GM23338 (cell line): ENCODE results near the gene ABCA6. TPM values are rescaled to one million over a fixed set of nuclear protein-coding genes. Genes with fewer than 3 reads are reported as not detected.

Source experiments
- ATAC-seq: fragments of 200-7000 bp; cut with Tn5 transposase; 3 replicates; pipeline ENCODE4 v1.9.1; 2020
- DNase-seq: peaks from one replicate; pipeline ENCODE4 v3.0.0-alpha.2; 2015; ENCODE audit warnings: low spot score
- H2AFZ ChIP-seq: fragments of 200-600 bp; sonication (generic); 2 replicates; pipeline ENCODE4 v1.8.0; 2016; ENCODE audit warnings: antibody characterized with exemption, mild to moderate bottlenecking, moderate library complexity
- H3F3A ChIP-seq: fragments of 200-600 bp; sonication (generic); replicated peaks from 2 replicates; pipeline ENCODE4 v1.8.0; 2017; ENCODE audit warnings: antibody characterized with exemption, mixed run types, low read depth
- H3K27ac ChIP-seq: fragments of 200-600 bp; sonication (generic); 2 replicates; pipeline ENCODE4 v1.6.1; 2016; ENCODE audit warnings: low read depth
- H3K27me3 ChIP-seq: fragments of 200-600 bp; sonication (generic); 2 replicates; pipeline ENCODE4 v1.8.0; 2016; ENCODE audit warnings: mild to moderate bottlenecking, mixed run types, moderate library complexity; ENCODE audit not compliant: insufficient read depth
- H3K36me3 ChIP-seq: fragments of 200-600 bp; sonication (generic); 2 replicates; pipeline ENCODE4 v1.8.0; 2016; ENCODE audit warnings: mild to moderate bottlenecking; ENCODE audit not compliant: insufficient read depth
- H3K4me1 ChIP-seq: fragments of 200-600 bp; sonication (generic); 2 replicates; pipeline ENCODE4 v1.8.0; 2016; ENCODE audit warnings: mild to moderate bottlenecking, moderate library complexity; ENCODE audit not compliant: insufficient read depth
- H3K4me2 ChIP-seq: fragments of 200-600 bp; sonication (generic); 2 replicates; pipeline ENCODE4 v1.7.1; 2017; ENCODE audit warnings: mixed run types
- H3K4me3 ChIP-seq: fragments of 200-600 bp; sonication (generic); 2 replicates; pipeline ENCODE4 v1.6.1; 2016; ENCODE audit warnings: mixed run types
- H3K79me2 ChIP-seq: fragments of 200-600 bp; sonication (generic); replicated peaks from 2 replicates; pipeline ENCODE4 v1.8.0; 2017; ENCODE audit warnings: mild to moderate bottlenecking; ENCODE audit not compliant: insufficient read depth
- H3K9me2 ChIP-seq: fragments of 200-600 bp; sonication (generic); 2 replicates; pipeline ENCODE4 v1.8.0; 2017; ENCODE audit not compliant: insufficient read depth
- H4K20me1 ChIP-seq: fragments of 200-600 bp; sonication (generic); replicated peaks from 2 replicates; pipeline ENCODE4 v1.8.0; 2017; ENCODE audit warnings: mild to moderate bottlenecking; ENCODE audit not compliant: insufficient read depth
- H3K27ac Mint-ChIP-seq: 2 replicates; pipeline ENCODE4 v1.8.0; 2020; ENCODE audit warnings: inconsistent platforms, mild to moderate bottlenecking, moderate library complexity, mixed read lengths
- H3K27me3 Mint-ChIP-seq: 3 replicates; pipeline ENCODE4 v1.8.0; 2022; ENCODE audit warnings: low read depth, mild to moderate bottlenecking, moderate library complexity, mixed read lengths, inconsistent platforms; ENCODE audit not compliant: insufficient read depth, poor library complexity
- H3K36me3 Mint-ChIP-seq: 3 replicates; pipeline ENCODE4 v1.8.0; 2021; ENCODE audit warnings: low read depth, mild to moderate bottlenecking, inconsistent platforms, moderate library complexity, mixed read lengths
- H3K4me1 Mint-ChIP-seq: 3 replicates; pipeline ENCODE4 v1.8.0; 2020; ENCODE audit warnings: mild to moderate bottlenecking, inconsistent platforms, mixed read lengths
- H3K4me3 Mint-ChIP-seq: 3 replicates; pipeline ENCODE4 v1.8.0; 2021; ENCODE audit warnings: moderate library complexity, mild to moderate bottlenecking, inconsistent platforms, mixed read lengths
- H3K9me3 Mint-ChIP-seq: 3 replicates; pipeline ENCODE4 v1.8.0; 2020; ENCODE audit warnings: moderate library complexity, mild to moderate bottlenecking, inconsistent platforms, mixed read lengths
- CREB1 ChIP-seq: fragments of 250-450 bp; sonication (Bioruptor Pico); IDR thresholded peaks from 2 replicates; pipeline ENCODE4 v1.5.0; 2020; ENCODE audit warnings: low read depth, mild to moderate bottlenecking, moderate library complexity
- CTCF ChIP-seq, 2 experiments: fragments of 200-600 bp in 1 of 2; sonication (generic) in 1 of 2; conservative IDR thresholded peaks; 2 replicates each; pipeline versions ENCODE4 v1.5.1 to v1.6.1; 2016 to 2017; ENCODE audit warnings: antibody characterized with exemption in 2 of 2, low read depth in 2 of 2, mild to moderate bottlenecking in 2 of 2, moderate library complexity in 1 of 2
- ETS1 ChIP-seq: IDR thresholded peaks from 2 replicates; pipeline ENCODE4 v1.6.1; 2016; ENCODE audit warnings: antibody characterized with exemption
- EZH2 ChIP-seq: fragments of 200-600 bp; sonication (generic); IDR thresholded peaks from one replicate; pipeline ENCODE4 v1.8.0; 2017; ENCODE audit warnings: antibody characterized with exemption, mild to moderate bottlenecking, low read depth; ENCODE audit not compliant: unreplicated experiment
- EZH2phosphoT487 ChIP-seq: fragments of 200-600 bp; sonication (generic); IDR thresholded peaks from one replicate; pipeline ENCODE4 v1.8.1; 2018; ENCODE audit warnings: antibody characterized with exemption; ENCODE audit not compliant: unreplicated experiment
- JUNB ChIP-seq: IDR thresholded peaks from one replicate; pipeline ENCODE4 v1.6.1; 2016; ENCODE audit warnings: antibody characterized with exemption; ENCODE audit not compliant: unreplicated experiment
- NANOG ChIP-seq: IDR thresholded peaks from 2 replicates; pipeline ENCODE4 v1.6.1; 2016; ENCODE audit warnings: antibody characterized with exemption, borderline replicate concordance
- POLR2AphosphoS5 ChIP-seq: IDR thresholded peaks from 2 replicates; pipeline ENCODE4 v1.6.1; 2016; ENCODE audit warnings: antibody characterized with exemption, low read depth
- STAT1 ChIP-seq: IDR thresholded peaks from one replicate; pipeline ENCODE4 v1.6.1; 2016; ENCODE audit warnings: antibody characterized with exemption; ENCODE audit not compliant: unreplicated experiment
- ZNF114 ChIP-seq: fragments of 250-450 bp; sonication (Bioruptor Pico); IDR thresholded peaks from 2 replicates; pipeline ENCODE4 v1.5.0; 2020; ENCODE audit warnings: mild to moderate bottlenecking, moderate library complexity
- polyA plus RNA-seq: library from polyadenylated mRNA; unstranded; fragments of >200 nt; fragmentation: Nextera tagmentation; extraction: Ambion mirVana; gene quantifications from 2 replicates; pipeline ENCODE4 v1.2.1, GENCODE V29; 2016
- total RNA-seq: library from RNA; depleted of rRNA; stranded (reverse); fragments of >200 nt; shearing (Covaris generic); gene quantifications from 2 replicates; pipeline ENCODE4 v1.2.3, GENCODE V29; 2014
- TF ChIP-seq, protein P1 (sequence below): fragments of 250-450 bp; sonication (Bioruptor Pico); IDR thresholded peaks from 2 replicates; pipeline ENCODE4 v1.5.0; 2020; ENCODE audit warnings: mild to moderate bottlenecking, moderate library complexity

Gene ABCA6
- total and polyA plus RNA-seq, 2 experiments from 2014 or later: not detected

- ATAC-seq (no peak), DNase-seq (no peak)
- Mint-ChIP-seq H3K27ac (no peak overlapping the region), H3K27me3 (no peaks in the 10 kb centered on the region), H3K4me1 (no peaks in the 10 kb centered on the region), H3K9me3 (no peaks in the 10 kb centered on the region), H3K36me3 (no peaks in the 10 kb centered on the region), H3K4me3 (no peak overlapping the region)
- Histone ChIP-seq H4K20me1 (no peaks in the 10 kb centered on the region), H3K79me2 (no peaks in the 10 kb centered on the region), H3K4me1 (no peaks in the 10 kb centered on the region), H3K27ac (no peak overlapping the region), H3F3A (no peaks in the 10 kb centered on the region), H3K27me3 (no peaks in the 10 kb centered on the region), H3K9me2 (no peaks in the 10 kb centered on the region), H2AFZ (no peak overlapping the region), H3K4me3 (no peak overlapping the region), H3K4me2 (no peak overlapping the region), H3K36me3 (no peaks in the 10 kb centered on the region)
- no peak for TF ChIP-seq STAT1
- no peak for TF ChIP-seq ZNF114
- TF ChIP-seq EZH2phosphoT487: no peak
These were observed 18.1 kb downstream of the ABCA6 start for GRCh38 chr17:69123626-69124025.

DNA sequence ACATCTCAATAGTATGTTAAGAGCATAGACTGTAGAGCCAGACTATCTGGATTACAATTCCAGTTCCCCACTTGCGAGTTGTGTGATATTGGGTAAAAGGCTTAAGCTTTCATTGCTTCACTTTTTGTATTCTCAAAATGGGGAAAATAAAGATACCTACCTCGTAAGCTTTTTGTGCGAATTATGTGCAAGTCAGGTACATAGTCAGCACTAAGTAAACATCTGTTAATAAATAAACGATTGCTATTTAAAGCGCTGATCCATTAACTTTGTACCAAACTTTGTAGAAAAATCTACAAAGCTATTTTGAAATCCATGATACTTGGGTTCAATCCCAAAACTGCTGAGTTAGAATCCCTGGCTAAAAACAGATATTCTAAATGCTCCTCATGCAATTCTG, 19.6 kb downstream of the ABCA6 start:
- no peak overlapping the region for H3K27ac ChIP-seq
- H3K79me2 ChIP-seq: no peaks in the 10 kb centered on the region
- no peaks in the 10 kb centered on the region for H3K4me1 ChIP-seq
- Mint-ChIP-seq H3K4me1 (no peaks in the 10 kb centered on the region), H3K4me3 (no peak overlapping the region), H3K27me3 (no peaks in the 10 kb centered on the region), H3K9me3 (no peaks in the 10 kb centered on the region), H3K36me3 (no peaks in the 10 kb centered on the region), H3K27ac (no peak overlapping the region)
- no peak overlapping the region for H2AFZ ChIP-seq
- H3K4me3 ChIP-seq: no peak overlapping the region
- H3K9me2 ChIP-seq: no peaks in the 10 kb centered on the region
- H3K27me3 ChIP-seq: no peaks in the 10 kb centered on the region
- DNase-seq (no peak), ATAC-seq (no peak)
- H3K36me3 ChIP-seq: no peaks in the 10 kb centered on the region
- no peak overlapping the region for H3K4me2 ChIP-seq
- no peaks in the 10 kb centered on the region for H4K20me1 ChIP-seq
- no peaks in the 10 kb centered on the region for H3F3A ChIP-seq
- no peak for TF ChIP-seq POLR2AphosphoS5
- TF ChIP-seq, protein P1, sequence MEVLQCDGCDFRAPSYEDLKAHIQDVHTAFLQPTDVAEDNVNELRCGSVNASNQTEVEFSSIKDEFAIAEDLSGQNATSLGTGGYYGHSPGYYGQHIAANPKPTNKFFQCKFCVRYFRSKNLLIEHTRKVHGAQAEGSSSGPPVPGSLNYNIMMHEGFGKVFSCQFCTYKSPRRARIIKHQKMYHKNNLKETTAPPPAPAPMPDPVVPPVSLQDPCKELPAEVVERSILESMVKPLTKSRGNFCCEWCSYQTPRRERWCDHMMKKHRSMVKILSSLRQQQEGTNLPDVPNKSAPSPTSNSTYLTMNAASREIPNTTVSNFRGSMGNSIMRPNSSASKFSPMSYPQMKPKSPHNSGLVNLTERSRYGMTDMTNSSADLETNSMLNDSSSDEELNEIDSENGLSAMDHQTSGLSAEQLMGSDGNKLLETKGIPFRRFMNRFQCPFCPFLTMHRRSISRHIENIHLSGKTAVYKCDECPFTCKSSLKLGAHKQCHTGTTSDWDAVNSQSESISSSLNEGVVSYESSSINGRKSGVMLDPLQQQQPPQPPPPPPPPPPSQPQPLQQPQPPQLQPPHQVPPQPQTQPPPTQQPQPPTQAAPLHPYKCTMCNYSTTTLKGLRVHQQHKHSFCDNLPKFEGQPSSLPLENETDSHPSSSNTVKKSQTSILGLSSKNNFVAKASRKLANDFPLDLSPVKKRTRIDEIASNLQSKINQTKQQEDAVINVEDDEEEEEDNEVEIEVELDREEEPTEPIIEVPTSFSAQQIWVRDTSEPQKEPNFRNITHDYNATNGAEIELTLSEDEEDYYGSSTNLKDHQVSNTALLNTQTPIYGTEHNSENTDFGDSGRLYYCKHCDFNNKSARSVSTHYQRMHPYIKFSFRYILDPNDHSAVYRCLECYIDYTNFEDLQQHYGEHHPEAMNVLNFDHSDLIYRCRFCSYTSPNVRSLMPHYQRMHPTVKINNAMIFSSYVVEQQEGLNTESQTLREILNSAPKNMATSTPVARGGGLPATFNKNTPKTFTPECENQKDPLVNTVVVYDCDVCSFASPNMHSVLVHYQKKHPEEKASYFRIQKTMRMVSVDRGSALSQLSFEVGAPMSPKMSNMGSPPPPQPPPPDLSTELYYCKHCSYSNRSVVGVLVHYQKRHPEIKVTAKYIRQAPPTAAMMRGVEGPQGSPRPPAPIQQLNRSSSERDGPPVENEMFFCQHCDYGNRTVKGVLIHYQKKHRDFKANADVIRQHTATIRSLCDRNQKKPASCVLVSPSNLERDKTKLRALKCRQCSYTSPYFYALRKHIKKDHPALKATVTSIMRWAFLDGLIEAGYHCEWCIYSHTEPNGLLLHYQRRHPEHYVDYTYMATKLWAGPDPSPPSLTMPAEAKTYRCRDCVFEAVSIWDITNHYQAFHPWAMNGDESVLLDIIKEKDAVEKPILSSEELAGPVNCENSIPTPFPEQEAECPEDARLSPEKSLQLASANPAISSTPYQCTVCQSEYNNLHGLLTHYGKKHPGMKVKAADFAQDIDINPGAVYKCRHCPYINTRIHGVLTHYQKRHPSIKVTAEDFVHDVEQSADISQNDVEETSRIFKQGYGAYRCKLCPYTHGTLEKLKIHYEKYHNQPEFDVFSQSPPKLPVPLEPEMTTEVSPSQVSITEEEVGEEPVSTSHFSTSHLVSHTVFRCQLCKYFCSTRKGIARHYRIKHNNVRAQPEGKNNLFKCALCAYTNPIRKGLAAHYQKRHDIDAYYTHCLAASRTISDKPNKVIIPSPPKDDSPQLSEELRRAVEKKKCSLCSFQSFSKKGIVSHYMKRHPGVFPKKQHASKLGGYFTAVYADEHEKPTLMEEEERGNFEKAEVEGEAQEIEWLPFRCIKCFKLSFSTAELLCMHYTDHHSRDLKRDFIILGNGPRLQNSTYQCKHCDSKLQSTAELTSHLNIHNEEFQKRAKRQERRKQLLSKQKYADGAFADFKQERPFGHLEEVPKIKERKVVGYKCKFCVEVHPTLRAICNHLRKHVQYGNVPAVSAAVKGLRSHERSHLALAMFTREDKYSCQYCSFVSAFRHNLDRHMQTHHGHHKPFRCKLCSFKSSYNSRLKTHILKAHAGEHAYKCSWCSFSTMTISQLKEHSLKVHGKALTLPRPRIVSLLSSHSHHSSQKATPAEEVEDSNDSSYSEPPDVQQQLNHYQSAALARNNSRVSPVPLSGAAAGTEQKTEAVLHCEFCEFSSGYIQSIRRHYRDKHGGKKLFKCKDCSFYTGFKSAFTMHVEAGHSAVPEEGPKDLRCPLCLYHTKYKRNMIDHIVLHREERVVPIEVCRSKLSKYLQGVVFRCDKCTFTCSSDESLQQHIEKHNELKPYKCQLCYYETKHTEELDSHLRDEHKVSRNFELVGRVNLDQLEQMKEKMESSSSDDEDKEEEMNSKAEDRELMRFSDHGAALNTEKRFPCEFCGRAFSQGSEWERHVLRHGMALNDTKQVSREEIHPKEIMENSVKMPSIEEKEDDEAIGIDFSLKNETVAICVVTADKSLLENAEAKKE (CRISPR knock-in tag): no peak
- no peak for TF ChIP-seq CTCF (conservative IDR thresholded peaks at IDR 0.05; ENCODE audit: low read depth in 2 of 2)
- TF ChIP-seq EZH2: no peak
- TF ChIP-seq EZH2phosphoT487: no peak
- no peak for TF ChIP-seq JUNB
- TF ChIP-seq NANOG: no peak
- no peak for TF ChIP-seq CREB1 (CRISPR knock-in tag)
- no peak for TF ChIP-seq ETS1
- TF ChIP-seq STAT1: no peak
